DMS53 treated with DMSO at 0.1 percent for 48 hours (cell line): ENCODE data around the gene PDGFB.
A peak's percentile ranks its signal among the peaks of the same experiment; 100 is the strongest.

Experiments
- DNase-seq: peaks from one replicate; lab custom pipeline; 2025; ENCODE audit not compliant: unreplicated experiment; lab: John Stamatoyannopoulos, UW

PDGFB gene

GRCh38 chr22:39208013-39208680 is 36.6 kb downstream of the PDGFB start:
- no peak for DNase-seq

DNA sequence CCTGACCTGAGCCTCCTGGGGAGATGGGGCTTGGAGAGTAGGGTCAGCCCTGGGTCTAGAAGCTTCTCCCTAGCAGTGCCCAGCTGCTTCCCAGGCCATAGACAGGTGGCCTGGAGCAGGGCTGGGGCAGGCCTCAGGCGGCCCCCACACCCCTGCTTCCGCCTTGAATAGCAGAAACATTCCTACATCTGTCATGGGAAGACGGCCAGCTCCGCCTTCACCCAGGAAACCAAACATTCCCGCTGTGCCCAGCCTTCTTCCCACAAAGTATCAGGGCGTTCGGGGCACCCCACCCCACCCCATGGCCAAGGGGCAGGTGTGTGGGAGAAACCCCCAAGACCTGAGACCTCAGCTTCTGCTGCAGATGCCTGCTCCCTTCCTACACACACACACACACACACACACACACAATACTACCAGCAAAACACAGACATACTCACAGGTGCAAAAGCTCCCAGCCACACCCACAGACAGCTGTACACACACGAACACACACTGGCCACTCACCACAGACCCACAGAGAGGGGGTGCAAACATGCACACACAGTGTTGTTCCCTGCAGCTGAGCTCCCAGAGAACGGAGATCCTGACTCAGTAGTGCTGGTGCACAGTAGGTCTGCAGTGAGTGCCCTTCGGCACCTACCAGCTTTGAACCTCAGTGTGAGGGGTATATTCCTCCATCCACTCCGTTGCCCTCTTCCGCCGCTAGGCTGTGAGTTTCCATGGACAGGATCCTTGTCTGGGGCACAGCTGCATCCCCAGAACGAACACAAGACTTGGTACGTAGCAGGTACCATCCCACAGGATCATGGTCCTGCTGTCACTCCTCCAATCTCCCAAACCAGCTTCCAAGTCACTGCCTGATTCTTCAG is 37.4 kb downstream of the PDGFB start:
- DNase-seq, result peak; percentile 46

DNA sequence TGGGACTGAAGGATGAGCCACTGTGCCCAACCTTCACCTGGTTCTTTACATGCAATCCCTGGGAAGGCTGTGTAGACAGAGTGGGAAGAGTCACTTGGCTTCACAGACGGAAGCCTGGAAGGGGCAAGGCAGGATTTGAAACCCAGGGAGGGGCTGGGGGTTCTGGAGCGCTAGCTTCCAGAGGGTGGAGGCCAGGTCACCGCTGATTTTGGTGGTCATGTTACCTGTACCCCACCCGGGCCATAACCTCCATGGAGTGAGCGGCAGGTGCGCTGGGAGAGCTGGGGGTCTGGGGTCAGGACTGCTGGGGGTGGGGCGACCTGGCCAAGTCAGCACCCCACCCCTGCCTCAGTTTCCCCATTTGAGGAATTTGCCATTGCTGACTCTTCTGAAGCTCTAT is 38.3 kb downstream of the PDGFB start:
- DNase-seq, result no peak

DNA sequence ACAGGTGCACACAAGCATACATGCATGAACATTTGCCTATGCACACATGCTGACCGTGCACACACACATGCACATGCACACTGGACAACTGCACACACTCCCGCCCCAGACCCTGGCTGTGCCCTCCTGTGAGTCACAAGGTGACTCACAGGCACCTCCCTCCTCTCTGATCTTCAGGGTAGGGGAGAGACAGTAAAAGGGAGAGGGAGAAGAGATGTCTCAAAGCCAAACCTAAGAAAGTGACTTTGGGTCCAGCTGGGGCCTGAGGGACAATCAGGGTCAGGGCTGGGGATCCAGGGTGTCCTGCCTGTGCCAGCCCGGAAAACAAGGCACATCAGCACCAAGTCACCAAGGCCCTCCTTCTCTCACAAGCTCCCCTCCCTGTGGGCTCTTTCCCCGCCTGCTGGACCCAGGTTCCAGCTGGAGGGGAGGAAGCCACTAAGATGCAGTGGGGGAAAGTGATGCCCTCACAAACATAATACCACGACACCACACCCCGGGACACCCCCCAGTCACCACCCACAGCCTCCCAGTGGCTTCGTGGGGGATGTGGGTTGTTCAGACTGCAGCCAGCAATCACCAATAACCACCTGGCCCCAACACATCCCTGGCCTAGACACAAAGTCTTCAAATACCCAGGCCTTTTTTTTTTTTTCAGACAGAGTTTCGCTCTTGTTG is 39.3 kb downstream of the PDGFB start:
- no peak for DNase-seq

DNA sequence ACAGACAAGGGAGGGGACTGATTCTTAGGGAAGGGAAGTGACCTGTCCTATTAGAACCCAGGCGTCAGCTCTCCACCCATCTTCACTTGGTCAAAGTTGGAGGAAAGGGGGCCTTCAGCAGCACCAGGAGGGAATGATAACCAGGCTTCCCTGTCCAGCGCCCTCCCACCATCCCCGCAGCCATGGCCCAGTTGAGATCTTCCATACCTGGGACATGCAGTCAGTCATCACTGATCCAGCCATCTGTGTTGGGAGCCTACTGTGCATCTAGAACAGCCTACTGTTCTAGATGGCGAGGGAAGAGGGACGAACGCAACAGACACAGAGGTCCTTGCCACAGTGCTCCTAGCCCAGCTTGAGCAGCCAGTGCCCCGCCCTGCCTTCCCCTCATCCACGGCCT is 40.6 kb downstream of the PDGFB start:
- DNase-seq, result no peak

- no peak for DNase-seq
Observed at GRCh38 chr22:39197578-39197977, 47.2 kb downstream of the PDGFB start.

- DNase-seq, result no peak
Observed at GRCh38 chr22:39194098-39194497, 50.7 kb downstream of the PDGFB start.

DNA sequence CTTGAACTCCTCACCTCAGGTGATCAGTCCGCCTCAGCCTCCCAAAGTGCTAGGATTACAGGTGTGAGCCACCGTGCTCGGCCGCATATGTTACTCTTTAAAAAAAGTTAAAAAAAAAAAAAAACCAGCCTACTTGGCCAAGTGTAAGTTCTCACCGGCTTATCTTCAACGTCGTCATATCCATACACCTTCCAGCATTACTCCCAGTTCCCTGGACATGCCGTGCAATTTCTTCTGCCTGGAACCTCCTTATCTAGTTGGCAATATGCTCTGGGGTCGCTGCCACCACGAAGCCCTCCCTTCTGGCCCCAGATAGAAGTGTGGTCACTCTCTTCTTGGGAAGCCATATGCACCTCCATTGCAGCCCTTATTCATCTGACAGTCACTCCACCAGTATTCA is 56.0 kb downstream of the PDGFB start:
- DNase-seq, result no peak

GRCh38 chr22:39185601-39186012 is 59.2 kb downstream of the PDGFB start:
- no peak for DNase-seq

- no peak for DNase-seq
Observed at GRCh38 chr22:39184586-39185577, 59.9 kb downstream of the PDGFB start.

DNA sequence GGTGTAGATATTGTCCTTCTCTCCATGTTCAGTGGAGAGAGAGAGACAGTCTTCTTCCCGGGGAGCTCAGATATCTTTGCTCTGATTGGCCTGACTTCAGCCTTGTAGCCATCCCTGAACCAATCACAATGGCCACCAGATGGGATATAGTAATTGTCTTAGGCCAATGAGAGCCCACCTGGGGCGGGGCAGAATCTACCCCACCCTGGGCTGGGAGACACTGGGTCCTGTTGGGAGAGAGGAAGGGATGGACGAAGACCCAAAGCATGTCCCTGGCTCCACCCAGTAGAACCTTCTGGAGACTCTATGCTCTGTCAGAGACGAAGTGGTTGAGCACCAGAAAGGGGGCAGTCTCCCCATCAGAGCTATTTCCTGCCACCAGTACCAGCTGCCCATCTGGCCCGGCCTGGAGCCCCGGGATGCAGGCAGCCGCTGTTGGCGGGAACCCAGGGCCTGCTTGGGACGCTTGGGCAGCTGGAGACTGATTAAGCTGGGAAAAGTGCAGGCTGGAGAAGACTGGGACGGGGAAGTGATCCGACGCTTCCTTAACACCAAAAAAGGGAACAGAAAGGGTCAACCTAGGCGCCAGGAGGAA is 60.7 kb downstream of the PDGFB start:
- DNase-seq, result no peak

DNA sequence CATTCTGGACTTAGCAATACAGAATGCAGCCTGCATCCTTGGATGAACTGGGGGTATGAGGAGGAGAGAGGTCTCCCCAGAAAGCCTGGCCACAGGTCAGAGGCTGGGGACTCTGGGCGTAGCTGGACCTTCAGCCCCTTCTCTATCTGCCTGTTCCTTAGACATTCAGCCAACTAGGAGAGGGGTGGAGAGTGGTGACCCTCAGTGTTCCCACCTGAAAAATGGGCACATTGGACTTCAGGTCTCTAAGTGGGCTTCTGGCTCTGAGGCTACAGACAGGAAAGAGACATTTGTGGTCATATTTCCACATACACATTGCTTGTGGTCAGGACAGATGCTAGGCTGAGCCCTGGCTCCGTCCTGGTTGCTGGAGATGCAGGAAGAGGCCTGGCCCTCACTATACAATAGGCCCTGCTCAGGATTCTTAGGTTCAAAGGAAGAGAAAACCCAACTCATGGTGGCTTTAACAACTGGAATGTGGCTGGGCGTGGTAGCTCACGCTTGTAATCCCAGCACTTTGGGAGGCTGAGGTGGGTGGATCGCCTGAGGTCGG is 62.2 kb downstream of the PDGFB start:
- DNase-seq, result no peak

DNA sequence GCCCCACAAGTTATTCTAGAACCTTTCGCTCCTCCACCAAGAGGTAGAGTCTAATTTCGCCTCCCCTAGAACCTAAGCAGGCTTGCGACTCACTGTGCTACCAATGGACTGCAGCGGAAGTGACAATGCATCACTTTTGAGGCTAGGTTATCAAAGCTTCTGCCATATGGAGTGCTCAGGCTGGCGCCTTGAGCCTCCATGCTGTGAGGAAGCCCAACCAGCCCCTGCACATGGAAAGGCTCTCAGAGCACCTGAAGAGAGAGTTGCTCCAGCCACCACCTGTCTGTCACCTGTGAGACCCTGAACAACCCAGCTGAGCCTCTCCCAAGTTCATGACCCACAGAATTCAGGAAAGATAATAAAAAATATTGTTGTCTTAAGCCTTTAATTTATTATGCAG is 63.0 kb downstream of the PDGFB start:
- no peak for DNase-seq

- DNase-seq, result no peak
Observed at GRCh38 chr22:39181356-39181755, 63.4 kb downstream of the PDGFB start.

- no peak for DNase-seq
Observed at GRCh38 chr22:39179841-39180335, 64.9 kb downstream of the PDGFB start.

DNA sequence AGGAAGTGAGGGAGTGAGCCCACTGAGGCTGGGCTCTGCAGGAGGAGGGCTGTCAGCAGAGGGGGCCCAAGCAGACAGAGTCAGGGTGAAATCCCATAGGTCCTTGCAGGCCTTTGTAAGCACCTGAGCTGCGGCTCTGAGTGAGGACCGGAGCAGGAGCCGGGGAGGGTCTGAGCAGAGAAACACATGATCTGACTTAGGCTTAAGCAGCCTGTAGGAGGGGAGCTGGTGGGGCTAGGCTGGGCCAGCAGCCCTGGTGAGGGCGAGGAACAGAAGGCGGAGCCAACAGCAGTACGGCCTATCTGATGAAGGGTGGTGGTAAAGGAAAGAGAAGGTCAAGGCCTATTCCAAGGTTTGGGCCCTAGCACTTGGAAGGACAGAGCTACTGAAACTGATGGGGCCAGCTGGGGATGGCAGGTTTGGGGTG is 65.4 kb downstream of the PDGFB start:
- DNase-seq, result no peak

- DNase-seq, result no peak
Observed at GRCh38 chr22:39178206-39179111, 66.3 kb downstream of the PDGFB start.

DNA sequence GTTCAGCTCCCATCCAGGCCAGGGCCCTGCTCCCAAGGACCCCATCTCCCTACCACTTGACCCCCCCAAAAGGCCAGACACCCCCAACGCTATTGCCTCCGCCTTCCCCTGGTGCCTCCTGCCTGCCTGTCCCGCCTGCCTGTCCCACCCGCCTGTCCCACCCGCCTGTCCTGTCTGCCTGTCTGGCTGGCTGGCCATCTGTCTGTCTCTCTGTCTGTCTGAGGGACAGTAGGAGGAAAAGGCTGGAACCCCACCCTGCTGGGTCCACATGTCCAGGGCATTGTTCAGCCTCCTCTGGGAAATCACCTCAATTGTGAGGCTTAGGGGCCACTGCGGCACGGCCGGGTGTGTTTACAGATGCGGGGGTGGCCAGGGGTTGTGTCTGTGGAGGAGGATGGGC is 67.0 kb downstream of the PDGFB start:
- DNase-seq, result no peak

DNA sequence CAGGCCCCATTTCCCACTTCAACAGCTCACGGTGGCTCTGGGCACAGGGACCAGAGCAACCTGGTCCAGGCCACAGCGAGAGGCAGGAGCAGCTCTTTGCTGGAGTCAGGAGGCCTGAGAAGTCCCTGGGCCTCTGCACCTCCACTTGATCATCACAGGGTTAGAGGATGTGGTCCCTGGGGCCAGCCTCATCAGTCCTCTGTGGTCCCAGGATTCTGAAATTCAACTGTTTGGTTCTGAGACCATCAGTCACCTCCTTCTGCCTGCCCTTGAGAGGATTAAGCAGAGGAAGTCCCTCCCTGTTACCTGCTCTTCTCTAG is 67.4 kb downstream of the PDGFB start:
- no peak for DNase-seq
